AG04449 (cell line): Measurements from ENCODE around the gene DENND5A.
"Not testable (repeated sequence)": the region's sequence is repeated elsewhere in the genome, so short reads cannot be mapped to it uniquely, and the experiment has no call there.

ENCODE experiments used
- CTCF ChIA-PET: fragments of 350-600 bp; formaldehyde crosslinking; extraction: SDS; loops from one replicate; lab custom pipeline; 2021; ENCODE audit warnings: antibody characterized with exemption; lab: Yijun Ruan, JAX
- POLR2A ChIA-PET: fragments of 400-600, 350-600 bp; formaldehyde crosslinking; extraction: SDS; loops from one replicate; lab custom pipeline; 2020; ENCODE audit warnings: antibody characterized with exemption, inconsistent platforms; lab: Yijun Ruan, JAX
- DNase-seq: peaks from one replicate; pipeline ENCODE4 v3.0.0-alpha.2; 2010; ENCODE audit warnings: low read depth, low spot score
- H3K4me3 ChIP-seq: 2 replicates; pipeline ENCODE4 v1.5.1; 2011; ENCODE audit warnings: low read depth, mild to moderate bottlenecking, control low read depth, low read length
- TF ChIP-seq, protein P1 (sequence below): IDR thresholded peaks from one replicate; pipeline ENCODE4 v1.5.1; 2011; ENCODE audit warnings: mild to moderate bottlenecking, moderate library complexity, low read length, control low read depth, inconsistent platforms; ENCODE audit not compliant: insufficient read depth; ENCODE audit errors: missing control alignments

DENND5A gene

DNA sequence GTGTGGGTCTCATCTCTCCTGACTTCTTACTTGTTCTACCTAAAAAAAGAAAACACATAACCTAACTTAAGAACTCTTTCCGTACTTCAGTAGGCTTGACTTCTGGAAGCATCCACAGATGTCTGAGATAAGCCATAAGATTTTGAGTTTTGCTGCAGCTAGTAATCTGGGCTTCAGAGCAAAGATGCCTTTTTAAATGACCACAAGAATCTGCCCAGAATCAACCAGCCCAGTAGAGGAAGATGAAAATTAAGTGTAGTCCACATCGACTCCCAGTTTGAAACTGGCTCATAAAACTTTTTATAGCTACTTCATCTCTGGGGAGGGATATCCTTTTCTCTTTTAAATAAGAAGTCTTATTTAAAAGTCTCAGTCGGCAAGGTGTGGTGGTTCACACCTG is 10.7 kb downstream of the DENND5A start:
- no peak for DNase-seq
- POLR2A ChIA-PET, result interaction anchor here (0.7 to 0.9 kb wide), 2 partner anchors 10 to 110 kb away, joined by 3 read pairs; partner anchors contain the start of gene DENND5A
- CTCF ChIA-PET, result interaction anchor here (0.7 kb wide), 1 partner anchor 14 kb away, joined by 3 read pairs; no protein-coding TSS in a partner anchor
- H3K4me3 ChIP-seq, result no peak overlapping the region
- TF ChIP-seq, protein P1, sequence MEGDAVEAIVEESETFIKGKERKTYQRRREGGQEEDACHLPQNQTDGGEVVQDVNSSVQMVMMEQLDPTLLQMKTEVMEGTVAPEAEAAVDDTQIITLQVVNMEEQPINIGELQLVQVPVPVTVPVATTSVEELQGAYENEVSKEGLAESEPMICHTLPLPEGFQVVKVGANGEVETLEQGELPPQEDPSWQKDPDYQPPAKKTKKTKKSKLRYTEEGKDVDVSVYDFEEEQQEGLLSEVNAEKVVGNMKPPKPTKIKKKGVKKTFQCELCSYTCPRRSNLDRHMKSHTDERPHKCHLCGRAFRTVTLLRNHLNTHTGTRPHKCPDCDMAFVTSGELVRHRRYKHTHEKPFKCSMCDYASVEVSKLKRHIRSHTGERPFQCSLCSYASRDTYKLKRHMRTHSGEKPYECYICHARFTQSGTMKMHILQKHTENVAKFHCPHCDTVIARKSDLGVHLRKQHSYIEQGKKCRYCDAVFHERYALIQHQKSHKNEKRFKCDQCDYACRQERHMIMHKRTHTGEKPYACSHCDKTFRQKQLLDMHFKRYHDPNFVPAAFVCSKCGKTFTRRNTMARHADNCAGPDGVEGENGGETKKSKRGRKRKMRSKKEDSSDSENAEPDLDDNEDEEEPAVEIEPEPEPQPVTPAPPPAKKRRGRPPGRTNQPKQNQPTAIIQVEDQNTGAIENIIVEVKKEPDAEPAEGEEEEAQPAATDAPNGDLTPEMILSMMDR, result no peak

DNA sequence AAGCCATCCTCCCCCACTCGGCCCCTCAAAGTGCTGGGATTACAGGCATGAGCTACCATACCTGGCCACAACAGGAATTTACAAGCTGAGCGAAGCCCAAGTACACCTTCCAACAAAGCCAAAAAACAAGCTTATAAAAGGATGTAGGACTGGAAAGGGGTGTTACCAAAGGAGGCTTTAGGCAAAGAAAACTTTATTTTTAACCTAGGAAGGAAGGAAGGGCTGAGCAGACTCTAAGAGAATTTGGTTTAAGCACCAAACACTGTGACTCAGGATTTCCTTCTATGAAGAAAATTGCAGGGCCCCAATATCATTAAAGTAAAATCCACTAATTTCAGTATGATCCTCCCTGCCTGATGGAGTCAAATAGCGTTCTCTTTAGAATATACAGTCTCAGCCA is 12.1 kb downstream of the DENND5A start:
- ChIA-PET POLR2A (interaction anchor here (0.6 to 0.7 kb wide), 2 partner anchors 12 to 49 kb away, joined by 3 read pairs; partner anchors contain the start of gene DENND5A), CTCF (no interaction called here)
- TF ChIP-seq, protein P1, result no peak
- no peak for DNase-seq
- H3K4me3 ChIP-seq, result no peak overlapping the region

DNA sequence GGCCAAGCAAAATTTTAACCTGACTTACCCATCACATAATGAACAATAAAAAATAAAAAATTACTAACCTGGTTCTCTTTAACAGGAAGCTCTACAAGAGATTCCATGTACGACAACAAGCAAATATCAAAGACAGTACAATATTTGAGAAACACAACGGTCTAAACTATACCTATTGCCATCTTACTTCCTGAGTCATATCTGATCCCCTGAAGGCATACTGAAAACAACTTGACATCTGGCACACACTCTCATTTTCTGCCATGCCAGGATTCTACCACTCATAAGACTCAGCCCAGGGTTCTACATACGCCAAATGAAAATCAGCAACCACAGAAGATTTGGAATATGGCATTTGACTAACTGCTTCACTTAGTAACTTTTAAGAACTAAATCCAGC is 13.8 kb downstream of the DENND5A start:
- CTCF ChIA-PET, result interaction anchor here (1.1 to 1.2 kb wide), 2 partner anchors 9 to 255 kb away, joined by 3 read pairs; no protein-coding TSS in a partner anchor
- POLR2A ChIA-PET, result no interaction called here
- no peak overlapping the region for H3K4me3 ChIP-seq
- TF ChIP-seq, protein P1, result no peak
- DNase-seq, result no peak

DNA sequence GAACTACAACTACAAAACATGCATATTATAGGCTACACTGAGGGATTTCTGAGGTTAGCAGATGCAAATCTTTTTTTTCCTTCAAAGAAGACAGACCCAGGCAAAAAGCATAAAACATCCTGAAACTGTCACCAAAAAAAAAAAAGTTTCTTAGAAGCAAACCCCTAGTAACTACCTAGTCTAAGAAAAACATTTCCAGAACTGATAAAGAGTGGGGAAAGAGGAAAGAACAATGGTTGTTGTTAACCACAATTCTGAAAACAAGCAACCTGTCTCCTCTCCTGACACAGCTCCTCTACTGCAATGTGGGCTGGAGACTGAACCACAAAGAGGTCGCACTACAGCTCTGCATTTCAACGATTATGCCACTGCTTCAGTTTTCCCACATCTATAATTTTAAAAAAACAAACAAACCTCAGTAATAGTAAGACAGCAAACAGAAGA is 15.0 kb downstream of the DENND5A start:
- CTCF ChIA-PET, result interaction anchor here (1.1 to 1.2 kb wide), 2 partner anchors 10 to 256 kb away, joined by 3 read pairs; no protein-coding TSS in a partner anchor
- POLR2A ChIA-PET, result no interaction called here
- DNase-seq, result no peak

DNA sequence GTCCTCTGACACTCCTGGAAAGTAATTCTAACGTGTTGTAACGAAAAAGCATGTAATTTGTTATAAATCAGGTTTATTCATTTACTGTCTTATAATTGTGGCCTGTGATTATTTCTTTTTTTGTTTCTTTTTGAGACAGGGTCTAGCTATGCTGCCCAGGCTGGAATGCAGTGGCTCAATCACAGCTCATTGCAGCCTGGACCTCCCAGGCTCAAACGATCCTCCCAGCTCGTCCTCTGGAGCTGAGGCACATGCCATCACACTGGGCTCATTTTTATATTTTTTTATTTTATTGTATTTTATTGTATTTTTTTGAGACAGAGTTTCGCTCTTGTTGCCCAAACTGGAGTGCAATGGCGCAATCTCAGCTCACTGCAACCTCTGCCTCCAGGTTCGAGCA is 15.9 kb downstream of the DENND5A start:
- ChIA-PET CTCF (no interaction called here), POLR2A (interaction anchor here (0.6 kb wide), 1 partner anchor 14 kb away, joined by 10 read pairs; no protein-coding TSS in a partner anchor)
- H3K4me3 ChIP-seq, result no peak overlapping the region
- no peak for DNase-seq
- TF ChIP-seq, protein P1, result no peak

More for the DNA sequence above, 15.0 kb downstream of the DENND5A start:
- H3K4me3 ChIP-seq, result no peak overlapping the region
- TF ChIP-seq, protein P1, result no peak

DNA sequence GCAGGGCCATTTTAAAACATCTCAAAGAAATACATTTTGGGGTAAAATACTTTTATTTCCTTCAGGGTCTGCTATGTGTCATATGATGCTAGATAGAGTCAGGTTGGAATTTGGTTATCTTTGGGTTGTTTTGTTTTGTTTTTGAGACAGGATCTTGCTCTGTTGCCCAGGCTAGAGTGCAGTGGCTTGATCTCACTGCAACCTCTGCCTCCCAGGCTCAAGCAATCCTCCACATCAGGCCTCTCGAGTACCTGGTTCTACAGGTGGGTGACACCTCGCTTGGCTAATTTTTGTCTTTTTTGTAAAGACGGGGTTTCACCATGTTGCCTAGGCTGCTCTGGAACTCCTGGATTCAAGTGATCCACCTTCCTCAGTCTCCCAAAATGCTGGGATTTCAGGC is 17.3 kb downstream of the DENND5A start:
- ChIA-PET POLR2A (interaction anchor here (0.7 kb wide), 1 partner anchor 33 kb away, joined by 3 read pairs; no protein-coding TSS in a partner anchor), CTCF (interaction anchor here (0.9 to 1.4 kb wide), 2 partner anchors 17 to 287 kb away, joined by 3 to 4 read pairs; no protein-coding TSS in a partner anchor)
- no peak overlapping the region for H3K4me3 ChIP-seq
- TF ChIP-seq, protein P1, result no peak
- DNase-seq, result no peak

DNA sequence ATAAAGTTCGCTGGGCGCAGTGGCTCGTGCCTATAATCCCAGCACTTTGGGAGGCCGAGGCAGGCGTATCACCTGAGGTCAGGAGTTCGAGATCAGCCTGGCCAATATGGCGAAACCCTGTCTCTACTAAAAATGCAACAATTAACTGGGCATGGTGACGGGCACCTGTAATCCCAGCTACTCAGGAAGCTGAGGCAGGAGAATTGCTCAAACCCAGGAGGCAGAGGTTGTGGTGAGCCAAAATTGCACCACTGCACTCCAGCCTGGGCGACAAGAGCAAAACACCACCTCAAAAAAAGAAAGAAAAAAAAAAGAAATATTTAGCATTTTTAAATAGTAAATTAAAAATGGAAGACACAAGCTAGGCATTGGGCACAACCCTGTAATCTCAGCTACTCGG is 28.9 kb downstream of the DENND5A start:
- DNase-seq, POLR2A ChIA-PET, H3K4me3 ChIP-seq, CTCF ChIA-PET: not testable (repeated sequence)
